ENCODE results near the gene MAN2A2. TPM values are rescaled to one million over a fixed set of nuclear protein-coding genes. Genes with fewer than 3 reads are reported as not detected.

MAN2A2 gene
- total and polyA plus RNA-seq, 2 donors (not counting 3 experiments of a cell fraction or from before 2014, with no cell fraction given): 60.9 to 77.7 TPM

GRCh38 chr15:90876512-90877170 is 26.5 kb upstream of the MAN2A2 start:
- no peak for DNase-seq (ENCODE audit: low read depth, low spot score)
- ChIA-PET CTCF (no interaction called here), POLR2A (no interaction called here)
- no peak overlapping the region for H3K9ac ChIP-seq (replicated peaks; ENCODE audit: extremely low read depth, insufficient read depth, low read length)
- no TSS peak for BruUV-seq (replicated peaks)
- H3K4me2 ChIP-seq (ENCODE audit: insufficient read depth, low read length): no peak overlapping the region
- H2AFZ ChIP-seq (ENCODE audit: low read depth, low read length): no peak overlapping the region
- H4K20me1 ChIP-seq (replicated peaks; ENCODE audit: control insufficient read depth, extremely low read depth, insufficient read depth, low read length): no peaks in the 10 kb centered on the region
- dilution Hi-C loops (cut with MboI; ENCODE audit: extremely low pct_ligation_motif_present, low sequenced_read_pairs) (no loop called here), intact Hi-C loops (cut with micrococcal nuclease) (no loop called here)
- no peaks in the 10 kb centered on the region for H3K27me3 ChIP-seq (ENCODE audit: control insufficient read depth in 2 of 2, insufficient read depth in 2 of 2, low read length in 2 of 2)
- H3K79me2 ChIP-seq (ENCODE audit: control insufficient read depth, insufficient read depth, low read length): peaks cover 42% of the 10 kb centered on the region
- H3K9me1 ChIP-seq (replicated peaks; ENCODE audit: control insufficient read depth, extremely low read depth, insufficient read depth, low read length): no peaks in the 10 kb centered on the region
- H3K4me3 ChIP-seq (replicated peaks in 1 of 3; ENCODE audit: insufficient read depth in 1 of 3, low read depth in 1 of 3, low read length in 3 of 3): no peak overlapping the region
- H3K4me1 ChIP-seq (ENCODE audit: control insufficient read depth, extremely low read depth, insufficient read depth, low read length): peaks cover 23% of the 10 kb centered on the region
- peaks cover 15 to 49% of the 10 kb centered on the region in 2 experiments for H3K36me3 ChIP-seq (ENCODE audit: control insufficient read depth in 2 of 2, extremely low read depth in 1 of 2, insufficient read depth in 2 of 2, low read length in 2 of 2)
- H3K27ac ChIP-seq (ENCODE audit: insufficient read depth, low read depth, low read length): no peak overlapping the region
- no peak for TF ChIP-seq MAX (IDR thresholded peaks at IDR 0.05; ENCODE audit: insufficient read depth, insufficient read length)
- no peak for TF ChIP-seq EZH2 (IDR thresholded peaks at IDR 0.05; ENCODE audit: borderline replicate concordance, low read depth, low read length, severe bottlenecking)
- TF ChIP-seq GATA2 (IDR thresholded peaks at IDR 0.05; ENCODE audit: insufficient read depth, insufficient read length, low read depth, low read length): no peak
- TF ChIP-seq JUN (IDR thresholded peaks at IDR 0.05; ENCODE audit: borderline replicate concordance, insufficient read depth, insufficient read length, low read depth): no peak
- TF ChIP-seq CTCF (IDR thresholded peaks at IDR 0.05; ENCODE audit: extremely low read depth in 1 of 2, insufficient read depth in 1 of 2, low read depth in 1 of 2, low read length in 2 of 2): no peak
- FAIRE-seq: no peak
- H3K9me3 ChIP-seq (replicated peaks; ENCODE audit: control insufficient read depth, insufficient read depth, low read length): no peaks in the 10 kb centered on the region
